ENCODE measurements around the gene BMERB1.

- TF ChIP-seq CTCF (IDR thresholded peaks at IDR 0.05; ENCODE audit: low read depth, low read length, missing input control) (no peak), YY1 (IDR thresholded peaks at IDR 0.05) (no peak), MAX (IDR thresholded peaks at IDR 0.05) (no peak), EGR1 (IDR thresholded peaks at IDR 0.05; ENCODE audit: low read depth in 2 of 2) (no peak), REST (IDR thresholded peaks at IDR 0.05) (no peak), ATF3 (IDR thresholded peaks at IDR 0.05) (no peak), HNF4G (IDR thresholded peaks at IDR 0.05) (no peak)
These were observed 91.7 kb downstream of the BMERB1 start for GRCh38 chr16:15526097-15526496.
